ENCODE data around the gene SPRR5. TPM values are rescaled to one million over a fixed set of nuclear protein-coding genes. Genes with fewer than 3 reads are reported as not detected.

The SPRR5 gene, protein sequence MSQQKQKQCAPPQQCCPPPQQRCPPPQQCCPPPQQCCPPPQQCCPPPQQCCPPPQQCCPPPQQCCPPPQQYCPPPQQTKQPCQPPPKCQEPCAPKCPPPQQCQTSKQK
- polyA plus RNA-seq, result not detected

DNA sequence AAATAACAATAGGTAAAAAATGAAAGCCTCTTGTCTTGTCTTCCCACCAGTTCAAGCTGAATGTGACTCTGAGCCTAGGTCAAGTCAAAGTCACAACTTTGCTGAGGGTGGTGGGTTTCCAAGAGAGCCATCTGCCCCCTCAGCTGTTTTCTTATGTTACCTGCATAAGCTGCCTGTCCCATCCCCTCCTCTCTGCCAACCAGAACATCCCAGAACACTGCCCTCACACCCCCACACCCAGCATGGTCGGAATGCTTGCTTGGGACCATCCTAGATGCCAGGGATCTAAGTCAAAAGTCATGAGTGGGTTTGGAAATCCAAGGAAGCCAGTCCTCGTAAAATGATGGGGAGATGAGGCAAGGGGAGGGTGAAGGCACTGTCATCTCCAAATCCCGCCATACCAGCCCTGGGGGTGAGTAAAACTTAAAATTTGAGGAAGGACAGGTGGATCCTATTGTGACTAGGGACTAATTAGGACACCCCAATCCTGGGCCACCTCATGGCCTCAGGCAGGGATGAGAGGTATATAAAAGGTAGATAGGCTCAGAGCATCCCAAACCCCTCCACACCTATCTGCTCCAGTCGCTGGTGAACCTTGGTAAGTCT is at the start of gene SPRR5:
Gene SPRR5 (plus strand): TSS at position 556 of the 606 bp plus-strand sequence. CDS start 1,349 bp downstream, outside the sequence.
- DNase-seq, result no peak
- Mint-ChIP-seq H3K9me3 (no peaks in the 10 kb centered on the region), H3K4me3 (no peak within 1 kb of the TSS), H3K36me3 (no peaks in the 10 kb centered on the region), H3K27me3 (ENCODE audit: low read depth in 3 of 3) (peaks cover 0 to 9% (median 5%) of the 10 kb centered on the region in 3 donors), H3K27ac (no peak within 1 kb of the TSS), H3K4me1 (no peaks in the 10 kb centered on the region)

DNA sequence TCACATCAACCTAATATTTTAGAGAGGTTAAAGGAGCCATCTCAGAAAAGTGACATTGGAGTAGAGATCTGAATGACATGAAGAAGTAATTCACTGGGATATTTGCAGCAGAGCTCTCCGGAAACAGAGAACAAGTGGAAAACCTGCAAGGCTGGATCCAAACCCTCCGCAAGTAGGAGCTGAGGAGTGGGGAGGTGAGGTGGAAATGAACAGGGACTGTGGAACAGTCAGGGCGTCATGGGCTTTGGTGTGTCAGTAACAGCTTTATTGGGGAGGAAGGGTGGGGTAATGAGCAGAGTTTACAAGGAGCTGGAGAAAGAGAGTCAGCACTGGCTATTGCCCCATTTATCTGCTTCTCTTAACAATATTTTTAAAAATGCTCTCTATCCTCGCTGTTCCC is 48.0 kb upstream of the SPRR5 start:
- Mint-ChIP-seq H3K27me3 (ENCODE audit: low read depth in 3 of 3) (peaks cover 1 to 10% (median 3%) of the 10 kb centered on the region in 3 donors), H3K36me3 (no peaks in the 10 kb centered on the region), H3K9me3 (peaks cover 0 to 3% (median 0%) of the 10 kb centered on the region in 6 donors), H3K4me1 (no peaks in the 10 kb centered on the region), H3K27ac (no peak overlapping the region), H3K4me3 (no peak overlapping the region)
- DNase-seq, result no peak

DNA sequence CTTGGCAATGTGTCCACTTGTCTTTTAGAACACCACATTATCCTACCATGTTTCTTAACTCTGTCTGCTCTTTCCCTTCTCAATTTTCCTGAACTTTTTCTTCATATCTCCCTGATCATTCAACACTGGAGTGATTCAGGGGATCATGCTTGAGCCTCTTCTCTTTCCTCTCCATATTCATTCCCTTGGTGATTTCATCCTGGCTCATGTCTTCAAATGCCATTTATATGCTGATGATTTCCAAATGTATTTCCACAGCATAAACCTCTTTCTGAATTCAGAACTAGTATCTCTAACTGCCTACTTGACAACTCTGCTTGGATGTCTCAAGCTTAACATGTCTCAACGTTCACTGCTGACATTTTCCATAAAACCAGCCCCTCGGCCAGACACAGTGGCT is 47.1 kb upstream of the SPRR5 start:
- Mint-ChIP-seq H3K4me3 (no peak overlapping the region), H3K36me3 (no peaks in the 10 kb centered on the region), H3K27me3 (ENCODE audit: low read depth in 3 of 3) (peaks cover 2 to 11% (median 3%) of the 10 kb centered on the region in 3 donors), H3K4me1 (no peaks in the 10 kb centered on the region), H3K9me3 (no peaks in the 10 kb centered on the region), H3K27ac (no peak overlapping the region)
- DNase-seq, result no peak

DNA sequence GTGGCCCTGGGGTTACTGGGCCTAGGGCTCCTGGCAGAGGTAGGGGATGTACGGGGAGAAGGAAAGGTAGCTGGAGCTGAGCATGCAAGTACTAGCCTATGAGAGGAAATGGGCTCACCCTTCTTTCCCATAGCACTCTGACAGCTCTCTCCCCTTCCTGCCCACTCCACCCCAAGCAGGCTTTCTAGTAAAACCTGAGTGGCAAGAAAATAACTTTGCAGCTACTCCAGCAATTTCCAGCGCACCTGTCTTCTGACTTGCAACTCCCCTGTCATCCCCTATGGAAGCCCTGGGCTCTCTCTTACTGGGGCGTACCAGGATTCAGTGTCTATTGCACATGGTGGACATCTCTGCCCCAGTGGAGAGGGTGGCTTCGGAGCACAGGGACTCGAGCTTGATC is 45.4 kb upstream of the SPRR5 start:
- Mint-ChIP-seq H3K4me3 (no peak overlapping the region), H3K27ac (no peak overlapping the region), H3K9me3 (peaks cover 0 to 1% (median 0%) of the 10 kb centered on the region in 6 donors), H3K36me3 (no peaks in the 10 kb centered on the region), H3K4me1 (peaks cover 0 to 4% of the 10 kb centered on the region in 2 donors), H3K27me3 (ENCODE audit: low read depth in 3 of 3) (peaks cover 3 to 7% (median 6%) of the 10 kb centered on the region in 3 donors)
- no peak for DNase-seq

DNA sequence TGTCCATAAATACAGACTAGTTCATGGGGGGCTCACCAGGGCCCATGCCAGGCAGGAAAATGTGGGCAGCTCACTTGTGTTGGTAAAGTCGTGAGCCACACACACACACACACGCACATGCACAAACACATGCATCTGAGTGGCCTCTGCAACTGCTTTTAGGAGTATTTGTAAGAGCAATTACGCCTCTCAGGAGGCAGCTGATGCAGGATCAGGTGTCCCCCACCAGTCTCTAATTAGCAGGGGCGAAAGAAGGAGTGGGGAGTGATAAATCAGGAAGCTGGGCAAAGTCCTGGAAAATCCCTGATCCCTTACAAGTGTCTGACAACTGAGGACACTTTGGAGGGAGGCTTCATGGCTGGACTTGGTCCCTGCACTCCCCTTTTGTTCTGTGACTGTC is 44.4 kb upstream of the SPRR5 start:
- H3K36me3 Mint-ChIP-seq, result no peaks in the 10 kb centered on the region
- DNase-seq, result no peak
- peak overlapping the region in 1 of 5 donors; percentile 29 for H3K4me3 Mint-ChIP-seq
- peaks cover 0 to 7% of the 10 kb centered on the region in 2 donors for H3K4me1 Mint-ChIP-seq
- H3K27me3 Mint-ChIP-seq (ENCODE audit: low read depth in 3 of 3), result peaks cover 3 to 7% (median 4%) of the 10 kb centered on the region in 3 donors
- H3K27ac Mint-ChIP-seq, result no peak overlapping the region
- H3K9me3 Mint-ChIP-seq, result peaks cover 0 to 1% (median 0%) of the 10 kb centered on the region in 6 donors

DNA sequence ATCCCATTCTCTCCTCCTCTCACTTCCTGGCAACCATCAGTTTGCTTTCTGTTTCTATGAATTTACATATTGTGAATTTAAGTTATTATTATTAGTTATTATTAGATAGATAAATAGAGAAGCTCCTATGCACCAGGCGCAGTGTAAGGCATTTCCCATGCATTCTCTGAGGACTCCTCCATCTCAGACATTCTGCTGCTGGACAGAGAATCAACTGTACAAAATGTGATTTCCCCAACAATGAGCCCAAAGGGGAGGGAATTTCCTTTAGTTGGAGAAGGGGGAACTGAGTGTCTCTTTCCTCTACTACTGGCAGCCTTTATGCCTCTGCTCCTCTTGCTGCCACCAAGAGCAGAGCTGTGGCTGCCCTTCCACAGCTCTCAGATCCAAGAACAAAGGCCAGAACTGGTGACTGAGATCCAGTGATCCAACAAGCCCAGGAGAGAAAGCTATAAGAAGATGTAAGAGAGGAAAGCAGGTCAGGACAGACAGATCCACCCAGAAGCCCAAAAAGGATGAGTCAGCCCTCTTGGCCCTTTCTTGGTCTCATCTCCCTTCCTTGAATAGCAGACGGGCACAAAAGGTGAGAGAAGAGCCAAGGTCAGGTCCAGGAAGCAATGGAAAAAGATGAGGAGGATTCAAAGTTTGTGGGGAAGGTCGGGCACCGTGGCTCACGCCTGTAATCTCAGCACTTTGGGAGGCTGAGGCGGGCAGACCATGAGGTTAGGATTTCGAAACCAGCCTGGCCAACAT is 42.1 kb upstream of the SPRR5 start:
- Mint-ChIP-seq H3K9me3 (peaks cover 0 to 1% (median 0%) of the 10 kb centered on the region in 6 donors), H3K4me3 (peak overlapping the region in 1 of 5 donors; percentile 24), H3K27ac (no peak overlapping the region), H3K27me3 (ENCODE audit: low read depth in 3 of 3) (peaks cover 5 to 7% (median 6%) of the 10 kb centered on the region in 3 donors), H3K36me3 (no peaks in the 10 kb centered on the region), H3K4me1 (peaks cover 0 to 10% of the 10 kb centered on the region in 2 donors)
- DNase-seq, result no peak

DNA sequence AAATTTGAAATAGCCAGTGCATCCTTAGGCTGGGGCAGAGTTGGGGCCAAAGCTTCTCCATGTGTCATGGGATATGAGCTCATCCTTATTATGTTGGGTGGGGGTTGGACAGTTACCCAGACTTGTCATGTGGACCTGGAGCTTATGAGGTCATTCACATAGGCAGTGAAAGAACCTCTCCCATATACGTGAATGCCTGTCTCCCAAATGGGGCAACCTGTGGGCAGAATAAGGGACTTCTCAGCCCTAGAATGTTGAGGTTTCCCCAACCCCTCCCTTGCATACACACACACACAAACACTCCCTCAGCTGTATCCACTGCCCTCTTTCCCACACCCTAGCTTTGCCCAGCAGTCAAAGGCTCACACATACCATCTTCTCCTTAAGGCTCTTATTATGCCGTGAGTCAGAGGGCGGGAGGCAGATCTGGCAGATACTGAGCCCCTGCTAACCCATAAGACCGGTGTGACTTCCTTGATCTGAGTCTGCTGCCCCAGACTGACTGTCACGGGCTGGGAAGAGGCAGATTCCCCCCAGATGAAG is 40.9 kb upstream of the SPRR5 start:
- DNase-seq, result peak in 1 of 3 donors; percentile 4
- Mint-ChIP-seq H3K36me3 (no peaks in the 10 kb centered on the region), H3K9me3 (peaks cover 0 to 1% (median 0%) of the 10 kb centered on the region in 6 donors), H3K4me1 (peaks cover 0 to 12% of the 10 kb centered on the region in 2 donors), H3K27ac (peak overlapping the region in 3 of 6 donors; percentile 0 to 75 (median 68)), H3K27me3 (ENCODE audit: low read depth in 3 of 3) (peaks cover 3 to 8% (median 5%) of the 10 kb centered on the region in 3 donors), H3K4me3 (peak overlapping the region; percentile 11 to 76 (median 40))

DNA sequence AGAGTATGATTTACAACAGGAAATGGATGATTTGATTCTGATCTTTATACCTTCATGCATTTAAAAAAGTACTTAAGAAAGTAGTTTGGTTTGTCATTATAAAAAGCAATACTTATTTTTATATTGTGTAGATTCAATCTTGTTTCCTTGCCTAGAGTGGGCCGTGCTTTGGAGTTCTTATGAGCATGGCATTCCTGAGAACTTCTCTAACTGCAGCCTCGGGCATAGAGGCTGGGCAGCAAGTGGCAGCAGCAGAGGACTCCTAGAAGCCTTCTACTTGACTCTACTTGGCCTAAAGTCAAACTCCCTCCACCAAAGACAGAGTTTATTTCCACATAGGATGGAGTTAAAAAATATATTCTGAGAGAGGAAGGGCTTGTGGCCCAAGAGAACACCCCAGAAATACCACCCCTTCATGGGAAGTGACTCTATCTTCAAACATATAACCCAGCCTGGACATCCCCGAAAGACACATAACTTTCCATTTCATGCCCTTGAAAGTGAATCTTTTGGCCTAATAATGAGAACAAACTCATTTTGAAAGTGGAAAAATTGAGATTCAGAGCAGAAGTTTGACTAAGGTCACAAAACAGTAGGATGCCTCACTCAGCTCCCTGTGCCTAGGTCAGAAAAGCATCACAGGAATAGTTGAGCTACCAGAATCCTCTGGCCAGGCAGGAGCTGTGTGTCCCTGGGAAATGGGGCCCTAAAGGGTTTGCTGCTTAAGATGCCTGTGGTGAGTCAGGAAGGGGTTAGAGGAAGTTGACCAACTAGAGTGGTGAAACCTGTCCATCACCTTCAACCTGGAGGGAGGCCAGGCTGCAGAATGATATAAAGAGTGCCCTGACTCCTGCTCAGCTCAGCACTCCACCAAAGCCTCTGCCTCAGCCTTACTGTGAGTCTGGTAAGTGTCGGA is 39.1 kb upstream of the SPRR5 start, which contains the start of gene IVL:
Gene IVL (plus strand): TSS at position 861 of the 916 bp plus-strand sequence. CDS start 1,252 bp downstream, outside the sequence.
- Mint-ChIP-seq H3K27me3 (ENCODE audit: low read depth in 3 of 3) (peaks cover 5 to 13% (median 8%) of the 10 kb centered on the region in 3 donors), H3K27ac (peak within 1 kb of the TSS in 2 of 6 donors; percentile 36 to 75)
- DNase-seq, result no peak

DNA sequence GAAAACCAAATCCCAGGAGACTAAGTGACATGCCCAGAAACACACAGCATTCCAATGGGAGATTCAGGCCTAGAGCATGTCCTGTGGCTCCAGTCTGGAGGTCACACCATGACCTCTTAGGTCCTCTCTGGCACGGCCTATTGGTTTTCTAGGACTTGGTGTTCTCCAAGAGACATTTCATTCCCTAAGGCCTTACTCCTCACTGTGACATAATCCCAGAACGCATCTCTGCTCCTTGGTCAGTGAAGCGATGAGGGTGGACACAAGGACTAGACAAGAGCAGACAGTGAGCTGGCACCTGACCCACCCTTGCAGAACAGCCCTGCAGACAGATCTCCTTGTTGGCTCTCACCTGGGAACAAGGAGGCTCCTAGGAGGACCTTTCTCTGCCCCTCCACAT is 37.8 kb upstream of the SPRR5 start:
- Mint-ChIP-seq H3K27me3 (ENCODE audit: low read depth in 3 of 3) (peaks cover 4 to 15% (median 8%) of the 10 kb centered on the region in 3 donors), H3K27ac (peak overlapping the region in 1 of 6 donors; percentile 78), H3K4me3 (peak overlapping the region in 1 of 5 donors; percentile 78), H3K9me3 (peaks cover 0 to 8% (median 0%) of the 10 kb centered on the region in 6 donors), H3K4me1 (peaks cover 0 to 18% of the 10 kb centered on the region in 2 donors), H3K36me3 (no peaks in the 10 kb centered on the region)
- DNase-seq, result no peak

More for the DNA sequence above, 39.1 kb upstream of the SPRR5 start, which contains the start of gene IVL:
- Mint-ChIP-seq H3K4me3 (peak within 1 kb of the TSS in 2 of 5 donors; percentile 23 to 78), H3K36me3 (no peaks in the 10 kb centered on the region), H3K4me1 (peaks cover 0 to 14% of the 10 kb centered on the region in 2 donors), H3K9me3 (peaks cover 0 to 8% (median 0%) of the 10 kb centered on the region in 6 donors)

DNA sequence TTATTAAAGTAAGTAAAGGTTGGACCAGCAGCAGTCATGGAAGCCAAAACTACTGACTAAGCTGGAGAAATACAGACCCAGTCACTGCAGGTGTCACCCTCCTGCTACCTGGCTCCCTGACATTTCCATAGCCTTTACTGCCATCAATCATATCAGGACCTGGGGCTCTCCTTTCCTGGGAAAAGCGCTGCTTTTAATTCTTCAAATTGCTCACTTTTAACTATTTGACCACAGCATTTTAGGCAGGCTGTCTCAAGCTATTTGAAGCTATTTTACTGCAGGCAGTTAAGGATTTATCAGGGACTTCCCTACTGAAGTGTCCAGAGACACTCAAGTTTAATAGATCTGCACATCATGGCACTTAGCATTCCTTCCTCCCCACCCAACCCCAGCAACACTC is 34.5 kb upstream of the SPRR5 start:
- Mint-ChIP-seq H3K4me1 (peaks cover 0 to 11% of the 10 kb centered on the region in 2 donors), H3K27ac (peak overlapping the region in 2 of 6 donors; percentile 12 to 60), H3K36me3 (no peaks in the 10 kb centered on the region), H3K9me3 (peaks cover 0 to 7% (median 0%) of the 10 kb centered on the region in 6 donors), H3K4me3 (peak overlapping the region; percentile 77 to 94 (median 80)), H3K27me3 (ENCODE audit: low read depth in 3 of 3) (peaks cover 4 to 11% (median 4%) of the 10 kb centered on the region in 3 donors)
- DNase-seq, result no peak

DNA sequence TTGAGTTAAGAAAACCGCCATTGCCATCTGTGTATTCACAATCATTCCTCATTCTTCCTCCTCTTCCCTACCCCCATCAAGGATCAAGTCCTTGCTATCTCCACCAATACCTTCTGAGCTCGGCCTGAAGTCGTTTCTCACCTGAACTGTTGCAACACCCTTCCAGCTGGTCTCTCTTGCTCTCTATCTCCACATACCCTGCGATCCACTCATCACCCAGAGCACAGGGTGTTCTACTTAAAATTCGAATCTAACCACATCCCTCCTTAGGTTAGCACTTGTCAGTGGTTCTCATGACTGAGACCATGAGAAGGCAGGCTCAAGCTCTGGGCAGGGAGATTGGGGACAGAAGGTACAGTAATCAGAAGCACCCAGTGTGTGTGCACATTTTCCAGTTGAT is 34.1 kb upstream of the SPRR5 start:
- peak overlapping the region in 5 of 6 donors; percentile 4 to 60 (median 12) for H3K27ac Mint-ChIP-seq
- H3K36me3 Mint-ChIP-seq, result no peaks in the 10 kb centered on the region
- DNase-seq, result peak in 1 of 3 donors; percentile 5
- peaks cover 0 to 11% of the 10 kb centered on the region in 2 donors for H3K4me1 Mint-ChIP-seq
- peaks cover 4 to 11% (median 4%) of the 10 kb centered on the region in 3 donors for H3K27me3 Mint-ChIP-seq (ENCODE audit: low read depth in 3 of 3)
- H3K4me3 Mint-ChIP-seq, result peak overlapping the region; percentile 77 to 94 (median 80)
- H3K9me3 Mint-ChIP-seq, result peaks cover 0 to 7% (median 0%) of the 10 kb centered on the region in 6 donors

DNA sequence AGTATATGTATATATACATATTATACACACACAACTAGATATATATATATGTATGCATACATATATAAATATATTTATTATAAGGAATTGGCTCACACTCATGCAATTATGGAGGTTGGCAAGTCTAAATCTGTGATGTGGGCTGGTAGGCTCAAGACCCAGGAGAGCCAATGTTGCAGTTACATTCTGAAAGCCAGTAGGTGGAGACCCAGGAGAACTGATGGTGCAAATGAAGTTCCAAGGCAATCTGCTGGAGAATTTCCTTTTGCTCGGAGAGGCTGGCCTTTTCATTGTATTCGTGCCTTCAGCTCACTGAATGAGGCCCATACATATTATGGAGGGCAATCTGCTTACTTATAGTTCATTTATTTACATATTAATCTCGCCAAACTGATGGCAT is 29.2 kb upstream of the SPRR5 start:
- peaks cover 0 to 4% (median 0%) of the 10 kb centered on the region in 6 donors for H3K9me3 Mint-ChIP-seq
- H3K27me3 Mint-ChIP-seq (ENCODE audit: low read depth in 3 of 3), result peaks cover 0 to 3% (median 2%) of the 10 kb centered on the region in 3 donors
- no peaks in the 10 kb centered on the region for H3K36me3 Mint-ChIP-seq
- DNase-seq, result no peak
- H3K4me1 Mint-ChIP-seq, result peaks cover 0 to 6% of the 10 kb centered on the region in 2 donors
- no peak overlapping the region for H3K4me3 Mint-ChIP-seq
- H3K27ac Mint-ChIP-seq, result no peak overlapping the region

All from immature natural killer cell (primary cell).